ENCODE results near the gene ARHGAP4. TPM values are rescaled to one million over a fixed set of nuclear protein-coding genes. Genes with fewer than 3 reads are reported as not detected.

ARHGAP4 gene
- total and polyA plus RNA-seq, 2 of the 4 experiments (the other 2 are of a cell fraction) = 0.18 to 0.72 TPM

DNA sequence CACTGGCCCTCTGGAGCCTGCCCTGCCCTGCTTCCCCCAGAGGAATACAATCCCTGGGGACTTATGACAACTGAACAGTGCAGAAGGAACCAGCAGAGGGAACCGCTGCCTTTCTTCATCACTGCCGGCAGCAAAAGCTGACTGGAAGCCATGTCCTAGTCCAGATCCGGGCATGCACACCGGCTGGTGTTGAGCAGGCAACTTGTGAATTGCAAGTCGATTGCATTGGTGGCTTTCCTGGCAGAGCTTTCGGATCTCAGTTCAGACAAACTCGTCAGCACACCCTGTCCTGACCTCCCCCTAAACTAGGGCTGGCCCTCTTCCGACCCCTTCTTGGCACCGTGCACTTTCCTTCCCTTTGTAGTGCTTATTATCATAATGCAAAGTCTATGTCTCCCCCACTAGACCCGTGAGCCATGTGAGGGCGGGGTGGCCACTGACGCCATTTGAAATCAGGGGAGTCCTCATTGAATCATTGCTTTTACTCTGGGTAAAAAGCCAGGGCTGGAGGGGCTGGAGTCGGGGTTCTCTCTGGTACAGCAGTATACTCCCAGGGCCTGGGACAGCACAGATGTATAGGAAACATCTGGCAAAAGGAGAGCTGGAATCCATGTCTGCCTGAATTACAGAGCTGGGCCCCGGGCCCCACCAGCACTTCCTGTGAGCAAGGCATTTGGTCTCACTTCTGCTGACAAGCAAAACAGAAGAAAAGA is 1.8 kb downstream of the ARHGAP4 start:
- no peak overlapping the region for H3K4me3 ChIP-seq (ENCODE audit: insufficient read depth, low read depth, low read length)
- H3K9me3 ChIP-seq (ENCODE audit: control insufficient read depth, insufficient read depth, low read length) = no peaks in the 10 kb centered on the region
- H3K18ac ChIP-seq (ENCODE audit: low read depth, low read length) = no peak overlapping the region
- H2BK5ac ChIP-seq (ENCODE audit: low read depth, low read length, poor library complexity, severe bottlenecking) = no peak overlapping the region
- TF ChIP-seq, protein P1, sequence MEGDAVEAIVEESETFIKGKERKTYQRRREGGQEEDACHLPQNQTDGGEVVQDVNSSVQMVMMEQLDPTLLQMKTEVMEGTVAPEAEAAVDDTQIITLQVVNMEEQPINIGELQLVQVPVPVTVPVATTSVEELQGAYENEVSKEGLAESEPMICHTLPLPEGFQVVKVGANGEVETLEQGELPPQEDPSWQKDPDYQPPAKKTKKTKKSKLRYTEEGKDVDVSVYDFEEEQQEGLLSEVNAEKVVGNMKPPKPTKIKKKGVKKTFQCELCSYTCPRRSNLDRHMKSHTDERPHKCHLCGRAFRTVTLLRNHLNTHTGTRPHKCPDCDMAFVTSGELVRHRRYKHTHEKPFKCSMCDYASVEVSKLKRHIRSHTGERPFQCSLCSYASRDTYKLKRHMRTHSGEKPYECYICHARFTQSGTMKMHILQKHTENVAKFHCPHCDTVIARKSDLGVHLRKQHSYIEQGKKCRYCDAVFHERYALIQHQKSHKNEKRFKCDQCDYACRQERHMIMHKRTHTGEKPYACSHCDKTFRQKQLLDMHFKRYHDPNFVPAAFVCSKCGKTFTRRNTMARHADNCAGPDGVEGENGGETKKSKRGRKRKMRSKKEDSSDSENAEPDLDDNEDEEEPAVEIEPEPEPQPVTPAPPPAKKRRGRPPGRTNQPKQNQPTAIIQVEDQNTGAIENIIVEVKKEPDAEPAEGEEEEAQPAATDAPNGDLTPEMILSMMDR (conservative IDR thresholded peaks at IDR 0.05; ENCODE audit: low read depth, low read length) = 0 out of 2 replicates have a peak, but pooled peaks have one; percentile 25
- TF ChIP-seq CEBPB (IDR thresholded peaks at IDR 0.05; ENCODE audit: low read depth, low read length) (no peak), RAD21 (IDR thresholded peaks at IDR 0.05; ENCODE audit: low read length) (peak; percentile 27), NFE2L2 (IDR thresholded peaks at IDR 0.05; ENCODE audit: low read depth, low read length) (no peak), RCOR1 (IDR thresholded peaks at IDR 0.05; ENCODE audit: insufficient replicate concordance, low read length) (no peak), RFX5 (IDR thresholded peaks at IDR 0.05; ENCODE audit: low read depth, low read length) (no peak)
- TF ChIP-seq, protein P2, sequence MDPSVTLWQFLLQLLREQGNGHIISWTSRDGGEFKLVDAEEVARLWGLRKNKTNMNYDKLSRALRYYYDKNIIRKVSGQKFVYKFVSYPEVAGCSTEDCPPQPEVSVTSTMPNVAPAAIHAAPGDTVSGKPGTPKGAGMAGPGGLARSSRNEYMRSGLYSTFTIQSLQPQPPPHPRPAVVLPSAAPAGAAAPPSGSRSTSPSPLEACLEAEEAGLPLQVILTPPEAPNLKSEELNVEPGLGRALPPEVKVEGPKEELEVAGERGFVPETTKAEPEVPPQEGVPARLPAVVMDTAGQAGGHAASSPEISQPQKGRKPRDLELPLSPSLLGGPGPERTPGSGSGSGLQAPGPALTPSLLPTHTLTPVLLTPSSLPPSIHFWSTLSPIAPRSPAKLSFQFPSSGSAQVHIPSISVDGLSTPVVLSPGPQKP (IDR thresholded peaks at IDR 0.05; ENCODE audit: borderline replicate concordance, low read depth, low read length) = no peak
- H2BK15ac ChIP-seq (ENCODE audit: low read depth, low read length) = no peak overlapping the region
- peaks cover 1% of the 10 kb centered on the region; the same call in 1 of the 2 replicates for H3K36me3 ChIP-seq (ENCODE audit: control insufficient read depth, insufficient read depth, low read length)
- no peak overlapping the region for H3K9ac ChIP-seq (ENCODE audit: low read depth, low read length)
- no peak overlapping the region for H2AK9ac ChIP-seq (replicated peaks; ENCODE audit: low read depth, low read length, poor library complexity)
- H4K91ac ChIP-seq (ENCODE audit: insufficient read depth, low read depth, low read length) = no peak overlapping the region
- H2AK5ac ChIP-seq (ENCODE audit: low read depth, low read length) = no peak overlapping the region
- no peak overlapping the region for H2BK20ac ChIP-seq (ENCODE audit: low read depth, low read length)
- H2BK120ac ChIP-seq (ENCODE audit: low read depth, low read length) = no peak overlapping the region
- no peak overlapping the region for H3K14ac ChIP-seq (replicated peaks; ENCODE audit: low read depth, low read length)
- POLR2A ChIA-PET (ENCODE audit: unreplicated experiment) = no interaction called here
- no peak overlapping the region for H3K56ac ChIP-seq (ENCODE audit: extremely low read depth, insufficient read depth, low read length)
- no peaks in the 10 kb centered on the region; the same call in 1 of the 2 replicates for H3K9me1 ChIP-seq (ENCODE audit: insufficient read depth, low read length)
- no peak overlapping the region for H4K8ac ChIP-seq (ENCODE audit: low read depth in 2 of 2, low read length in 2 of 2)
- no peak overlapping the region for H3K23ac ChIP-seq (ENCODE audit: low read depth, low read length)
- peaks cover 0 to 7% of the 10 kb centered on the region in 2 experiments; a peak in 2 of 4 replicates for H3K79me1 ChIP-seq (ENCODE audit: low read depth in 1 of 2, low read length in 2 of 2)
- ATAC-seq (ENCODE audit: low read depth) (no peak), DNase-seq (peak; percentile 44)
- intact Hi-C loops (cut with micrococcal nuclease) (no loop called here), dilution Hi-C loops (cut with HindIII; ENCODE audit: low sequenced_read_pairs, unreplicated experiment) (no loop called here), in situ Hi-C loops (cut with MboI; ENCODE audit: low sequenced_read_pairs) (loop anchor here (25.0 kb wide), 1 partner anchor 962 kb away; no protein-coding TSS in a partner anchor)
- 17% methylated on average over 1 of the region's 14 CpGs; no CpG with 5 or more reads in 1 of the 2 experiments for WGBS, 2 experiments (ENCODE audit: extremely low coverage in 2 of 2, insufficient read length in 1 of 2)
- no peak overlapping the region for H3K27ac ChIP-seq (ENCODE audit: insufficient read depth, low read length)
- H3K4me1 ChIP-seq (ENCODE audit: control insufficient read depth, insufficient read depth, low read length) = peaks cover 2% of the 10 kb centered on the region
- H3K27me3 ChIP-seq (ENCODE audit: control insufficient read depth, insufficient read depth, low read length) = peaks cover 3% of the 10 kb centered on the region; the same call in 1 of the 2 replicates
- H4K20me1 ChIP-seq (ENCODE audit: insufficient read depth, low read length) = no peaks in the 10 kb centered on the region; the same call in none of the 2 replicates
- H3K4me2 ChIP-seq (ENCODE audit: low read depth, low read length) = no peak overlapping the region
- no TSS peak for BruUV-seq (replicated peaks)
- H4K5ac ChIP-seq (ENCODE audit: low read depth, low read length) = no peak overlapping the region
- peak overlapping the region; percentile 13 for H2AFZ ChIP-seq (replicated peaks; ENCODE audit: low read length, poor library complexity)
- CTCF ChIA-PET = interaction anchor here (0.7 kb wide), 1 partner anchor 130 kb away, joined by 3 read pairs; the partner anchor contains the start of genes IDH3G and SSR4
- H3K4ac ChIP-seq (ENCODE audit: low read depth, low read length) = no peak overlapping the region

All from IMR-90 (cell line).